ENCODE measurements around the gene CNOT6L.

- TF ChIP-seq CTCF (IDR thresholded peaks at IDR 0.05) (no peak), POLR2A (IDR thresholded peaks at IDR 0.05) (no peak)
These were observed 46.1 kb downstream of the CNOT6L start for GRCh38 chr4:77773101-77773500.
